ENCODE data around the gene KRT76.

DNA sequence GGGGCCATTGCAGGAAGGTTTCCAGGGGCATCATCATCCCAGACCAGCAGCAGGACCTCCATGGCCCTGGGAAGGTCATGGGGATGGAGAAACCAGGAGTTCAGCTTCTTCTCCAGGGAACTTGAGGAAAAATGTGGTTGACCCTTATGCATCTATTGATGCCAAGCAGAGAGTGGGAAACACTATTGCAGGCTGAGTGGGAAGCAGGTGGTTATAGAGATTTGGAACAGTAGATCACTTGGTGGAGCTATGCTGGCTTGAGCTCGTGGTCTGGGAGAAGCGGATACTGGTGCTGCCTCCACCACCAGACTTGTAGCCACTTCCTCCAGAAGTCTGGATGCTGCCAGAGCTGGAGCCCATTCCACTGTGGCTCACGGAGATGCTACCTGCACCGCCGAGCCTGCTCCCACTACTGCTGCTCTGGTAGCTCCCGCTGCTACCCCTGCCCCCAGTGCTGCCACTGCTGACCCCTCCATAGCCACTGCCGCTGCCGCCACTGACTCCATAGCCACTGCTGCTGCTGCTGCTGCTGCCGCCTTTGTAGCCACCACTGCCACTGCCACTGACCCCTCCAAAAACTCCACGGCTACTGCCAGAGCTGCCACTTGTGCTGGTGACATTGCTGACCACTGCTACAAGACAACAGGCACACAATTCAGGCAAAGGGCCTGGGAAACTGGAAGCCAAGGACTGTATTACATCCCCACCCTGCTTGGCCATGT is 8.5 kb downstream of the KRT76 start:
- TF ChIP-seq CTCF (IDR thresholded peaks at IDR 0.05) (no peak), EZH2 (IDR thresholded peaks at IDR 0.05; ENCODE audit: borderline replicate concordance, insufficient read depth, low read depth, low read length, poor library complexity, severe bottlenecking) (no peak)
